ENCODE results near the gene CACNA2D2.

GRCh38 chr3:50370594-50370993, 132.8 kb downstream of the CACNA2D2 start:
- no peak for TF ChIP-seq JUND (IDR thresholded peaks at IDR 0.05)
- TF ChIP-seq ATF3 (IDR thresholded peaks at IDR 0.05), result no peak
- no peak for TF ChIP-seq CTCF (IDR thresholded peaks at IDR 0.05; ENCODE audit: low read depth, low read length, missing input control)
- no peak for TF ChIP-seq HNF4A (conservative IDR thresholded peaks at IDR 0.05)
- no peak for TF ChIP-seq FOXA1 (IDR thresholded peaks at IDR 0.05)
- no peak for TF ChIP-seq REST (IDR thresholded peaks at IDR 0.05)
- TF ChIP-seq YY1 (IDR thresholded peaks at IDR 0.05), result no peak
- no peak for TF ChIP-seq SP1 (IDR thresholded peaks at IDR 0.05)
- no peak for TF ChIP-seq RAD21 (IDR thresholded peaks at IDR 0.05)
- no peak for TF ChIP-seq NR2F2 (IDR thresholded peaks at IDR 0.05)
- TF ChIP-seq GABPA (IDR thresholded peaks at IDR 0.05 in 1 of 2, conservative IDR thresholded peaks at IDR 0.05 in 1 of 2), result no peak
- no peak for TF ChIP-seq TAF1 (conservative IDR thresholded peaks at IDR 0.05)
- TF ChIP-seq ZBTB33 (IDR thresholded peaks at IDR 0.05), result no peak
- TF ChIP-seq MAX (IDR thresholded peaks at IDR 0.05), result no peak

All from liver (tissue), 3 donors.